Epithelial cell of proximal tubule (primary cell): ENCODE measurements around the gene WASHC2A. TPM values are rescaled to one million over a fixed set of nuclear protein-coding genes. Genes with fewer than 3 reads are reported as not detected.
"Not testable (repeated sequence)": the region's sequence is repeated elsewhere in the genome, so short reads cannot be mapped to it uniquely, and the experiment has no call there.

ENCODE experiments used
- DNase-seq: peaks from one replicate; pipeline ENCODE4 v3.0.0-alpha.2; 2011; ENCODE audit warnings: low read depth
- H3K4me3 ChIP-seq: 2 replicates; pipeline ENCODE4 v1.5.1; 2011; ENCODE audit warnings: low read depth, mild to moderate bottlenecking, low read length
- total RNA-seq: library from RNA; depleted of rRNA; stranded (reverse); fragments of >200 nt; gene quantifications from 2 replicates; pipeline ENCODE4 v1.2.3, GENCODE V29; 2015
- TF ChIP-seq, protein P1 (sequence below): conservative IDR thresholded peaks from 2 replicates; pipeline ENCODE4 v1.5.1; 2012; ENCODE audit warnings: low read depth, mild to moderate bottlenecking, low read length

The WASHC2A gene
- total RNA-seq, 1 donor from 2014 or later, result 22.2 TPM

DNA sequence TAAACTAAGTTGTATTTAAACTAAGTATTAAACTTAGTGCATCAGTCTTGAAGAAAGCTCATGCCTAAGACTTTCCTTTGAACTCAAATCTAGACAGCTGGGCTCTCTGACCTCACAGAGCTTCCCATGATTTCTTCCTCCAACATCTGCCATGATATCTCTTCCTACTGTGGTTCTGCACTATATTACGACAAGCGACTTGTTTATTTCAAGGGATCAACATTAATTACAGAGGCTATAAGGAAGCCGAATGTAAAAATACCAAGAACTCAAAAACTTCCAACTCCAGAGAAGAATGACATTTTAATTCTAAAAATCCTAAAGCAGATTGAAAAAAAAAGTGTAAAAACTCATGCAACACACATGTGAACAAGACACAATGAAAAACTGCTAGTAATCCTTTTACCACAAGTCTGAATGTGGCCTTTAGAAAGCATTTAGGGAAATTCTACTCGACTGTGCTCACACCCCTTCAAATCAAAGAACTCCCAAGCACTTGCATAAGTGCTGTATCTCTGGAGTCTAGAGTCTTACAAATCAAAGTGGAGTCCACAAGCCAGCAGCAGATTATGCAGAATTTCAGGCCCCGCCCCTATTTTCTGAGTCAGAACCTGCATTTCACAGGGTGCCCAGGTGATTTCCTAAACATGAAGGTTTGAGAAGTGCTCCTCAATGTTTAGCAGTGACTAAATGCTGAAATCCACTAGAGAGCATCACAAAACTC is 22.7 kb upstream of the WASHC2A start:
- TF ChIP-seq, protein P1, sequence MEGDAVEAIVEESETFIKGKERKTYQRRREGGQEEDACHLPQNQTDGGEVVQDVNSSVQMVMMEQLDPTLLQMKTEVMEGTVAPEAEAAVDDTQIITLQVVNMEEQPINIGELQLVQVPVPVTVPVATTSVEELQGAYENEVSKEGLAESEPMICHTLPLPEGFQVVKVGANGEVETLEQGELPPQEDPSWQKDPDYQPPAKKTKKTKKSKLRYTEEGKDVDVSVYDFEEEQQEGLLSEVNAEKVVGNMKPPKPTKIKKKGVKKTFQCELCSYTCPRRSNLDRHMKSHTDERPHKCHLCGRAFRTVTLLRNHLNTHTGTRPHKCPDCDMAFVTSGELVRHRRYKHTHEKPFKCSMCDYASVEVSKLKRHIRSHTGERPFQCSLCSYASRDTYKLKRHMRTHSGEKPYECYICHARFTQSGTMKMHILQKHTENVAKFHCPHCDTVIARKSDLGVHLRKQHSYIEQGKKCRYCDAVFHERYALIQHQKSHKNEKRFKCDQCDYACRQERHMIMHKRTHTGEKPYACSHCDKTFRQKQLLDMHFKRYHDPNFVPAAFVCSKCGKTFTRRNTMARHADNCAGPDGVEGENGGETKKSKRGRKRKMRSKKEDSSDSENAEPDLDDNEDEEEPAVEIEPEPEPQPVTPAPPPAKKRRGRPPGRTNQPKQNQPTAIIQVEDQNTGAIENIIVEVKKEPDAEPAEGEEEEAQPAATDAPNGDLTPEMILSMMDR, result no peak
- no peak for DNase-seq
- H3K4me3 ChIP-seq, result no peak overlapping the region

DNA sequence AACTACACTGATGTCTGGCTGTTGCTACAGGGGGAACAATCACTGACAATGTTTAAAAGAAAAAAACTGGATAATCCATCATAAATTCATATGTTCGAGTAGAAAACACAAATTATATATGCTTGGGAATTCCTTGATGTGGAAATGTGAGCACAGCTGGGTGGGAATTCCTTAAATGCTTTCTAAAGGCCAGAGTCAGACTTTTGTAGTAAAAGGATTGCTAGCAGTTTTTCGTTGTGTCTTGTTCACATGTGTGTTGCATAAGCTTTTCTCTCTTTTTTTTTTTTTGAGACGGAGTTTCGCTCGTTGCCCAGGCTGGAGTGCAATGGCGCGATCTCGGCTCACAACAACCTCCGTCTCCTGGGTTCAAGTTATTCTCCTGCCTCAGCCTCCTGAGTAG is 21.3 kb upstream of the WASHC2A start:
- DNase-seq, H3K4me3 ChIP-seq: not testable (repeated sequence)

DNA sequence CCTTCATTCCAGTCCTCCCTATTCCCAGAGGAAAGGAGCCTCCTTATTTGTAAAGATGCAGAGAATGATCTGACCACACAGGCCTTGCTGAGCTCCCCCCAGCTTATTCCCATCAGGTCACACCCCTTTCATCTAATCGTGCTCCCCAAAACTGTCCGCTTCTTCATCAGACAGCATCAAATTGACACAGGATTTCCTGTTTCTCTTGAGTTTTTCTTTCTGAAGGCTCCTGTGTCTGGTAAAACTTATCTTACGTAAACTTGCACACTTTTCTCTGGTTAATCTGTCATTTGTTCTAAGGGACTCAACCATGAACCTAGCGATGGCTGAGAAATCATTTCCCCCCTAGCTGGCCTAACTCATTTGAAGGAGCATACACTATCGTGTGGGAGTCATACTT is 20.2 kb upstream of the WASHC2A start:
- DNase-seq, H3K4me3 ChIP-seq: not testable (repeated sequence)

DNA sequence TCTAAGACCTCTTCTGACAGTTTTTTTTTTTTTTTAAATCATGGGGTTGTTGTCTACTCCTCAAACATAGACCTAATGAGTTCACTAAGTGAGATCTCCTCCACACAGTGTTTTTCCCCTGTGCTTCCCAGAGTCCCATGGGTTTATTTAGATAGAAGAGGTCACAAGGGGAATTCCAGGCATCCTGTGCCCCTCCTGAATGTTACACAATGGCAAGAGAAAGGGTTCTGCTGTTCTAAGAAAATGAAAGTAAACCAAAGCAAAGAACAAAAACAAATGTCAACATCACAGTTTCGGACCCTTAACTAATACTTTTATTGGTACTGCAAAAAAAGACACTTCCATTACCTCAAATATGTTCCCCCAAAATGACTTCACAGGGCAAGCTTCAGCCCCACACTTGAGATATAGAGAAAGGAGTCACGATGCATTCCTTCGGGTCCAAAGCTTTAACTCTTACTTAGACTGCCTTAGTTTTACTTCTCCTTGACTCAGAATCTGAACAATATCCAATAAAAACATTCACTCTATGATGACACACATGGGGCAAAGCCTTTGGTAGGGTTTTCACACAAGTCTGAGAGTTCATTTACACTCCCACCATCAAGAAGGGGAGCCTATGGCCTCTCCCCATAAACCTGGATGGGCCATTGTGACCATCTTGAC is 15.6 kb upstream of the WASHC2A start:
- peak; percentile 19 for DNase-seq
- not testable (repeated sequence) for H3K4me3 ChIP-seq

DNA sequence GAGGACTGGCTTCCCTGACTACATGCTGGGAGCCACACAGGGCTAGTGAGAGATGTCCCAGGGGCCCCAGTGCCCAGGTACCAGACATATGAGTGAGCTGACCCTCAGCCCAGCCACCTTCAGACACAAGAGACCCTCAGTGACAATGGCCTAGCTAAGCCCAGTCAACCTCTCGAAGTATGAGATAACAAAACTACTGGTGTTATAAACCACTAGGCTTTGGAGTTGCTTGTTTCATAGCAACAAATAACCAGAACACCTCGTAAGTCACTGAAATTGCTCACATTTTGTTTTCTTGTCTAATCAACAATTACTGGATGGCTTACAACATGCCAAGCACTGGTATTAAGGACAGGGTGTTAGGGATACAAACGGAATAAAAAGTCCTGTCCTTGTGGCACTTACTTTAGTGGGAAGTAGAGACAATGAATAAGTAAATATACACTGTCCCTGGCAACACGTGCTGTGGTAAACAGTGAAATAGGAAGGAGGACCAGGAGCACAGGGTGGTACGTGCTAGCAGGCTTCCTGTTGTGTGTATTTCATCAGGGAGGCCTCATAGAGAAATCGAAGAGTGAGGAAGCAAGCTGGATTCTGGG is 14.9 kb upstream of the WASHC2A start:
- not testable (repeated sequence) for DNase-seq

DNA sequence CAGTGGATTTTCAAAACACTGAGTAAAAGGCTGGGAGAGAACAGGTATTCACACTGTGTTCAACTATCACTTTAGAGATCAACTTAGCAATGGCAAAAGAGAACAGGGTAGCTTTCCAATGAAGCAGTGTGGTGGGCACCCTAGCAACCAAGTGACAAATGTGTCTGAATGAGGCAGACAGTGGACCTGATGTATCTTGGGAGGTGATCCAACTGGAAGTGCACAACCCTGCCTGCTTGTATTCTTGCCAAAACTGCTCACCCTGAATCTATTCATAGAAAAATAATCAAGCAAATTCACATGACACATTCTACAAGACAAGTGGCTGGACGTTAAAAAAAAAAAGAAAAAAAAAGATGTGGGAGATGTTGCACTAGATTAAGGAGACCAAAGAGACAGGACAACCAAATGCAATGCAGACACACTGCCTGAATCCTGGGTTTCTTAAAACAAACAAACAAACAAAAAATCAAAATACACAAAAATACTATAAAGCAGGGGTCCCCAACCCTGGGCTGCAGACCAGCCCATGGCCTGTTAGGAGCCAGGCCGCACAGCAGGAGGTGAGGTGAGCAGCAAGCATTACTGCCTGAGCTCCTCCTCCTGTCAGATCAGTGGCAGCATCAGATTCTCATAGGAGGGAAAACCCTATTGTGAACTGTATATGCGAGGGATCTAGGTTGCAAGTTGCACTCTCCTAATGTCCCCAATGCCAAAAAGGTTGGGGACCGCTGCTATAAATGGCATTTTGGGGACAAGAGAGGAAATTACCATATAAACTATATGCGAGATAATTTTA is 12.1 kb upstream of the WASHC2A start:
- H3K4me3 ChIP-seq, DNase-seq: not testable (repeated sequence)

More for the DNA sequence above, 14.9 kb upstream of the WASHC2A start:
- H3K4me3 ChIP-seq, result not testable (repeated sequence)

DNA sequence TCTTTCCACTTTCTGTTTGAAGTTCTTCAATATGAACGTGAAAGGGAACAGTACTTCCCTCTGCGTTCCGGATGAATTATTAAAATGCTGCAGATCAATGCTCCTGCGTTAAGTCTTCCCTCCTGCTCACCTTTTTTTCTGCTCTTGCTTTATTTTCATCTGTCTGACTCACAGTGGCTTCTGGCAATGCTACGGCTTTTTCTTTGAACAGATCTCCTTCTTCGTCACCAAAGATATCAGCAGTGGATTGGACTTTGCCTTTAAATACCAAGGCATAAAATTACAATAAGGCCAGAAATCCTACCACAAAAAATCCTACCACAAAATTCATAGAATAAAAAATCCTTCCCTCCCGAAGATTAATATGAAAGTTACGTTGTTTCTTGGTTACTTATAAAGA is 11.1 kb upstream of the WASHC2A start:
- DNase-seq, H3K4me3 ChIP-seq: not testable (repeated sequence)

DNA sequence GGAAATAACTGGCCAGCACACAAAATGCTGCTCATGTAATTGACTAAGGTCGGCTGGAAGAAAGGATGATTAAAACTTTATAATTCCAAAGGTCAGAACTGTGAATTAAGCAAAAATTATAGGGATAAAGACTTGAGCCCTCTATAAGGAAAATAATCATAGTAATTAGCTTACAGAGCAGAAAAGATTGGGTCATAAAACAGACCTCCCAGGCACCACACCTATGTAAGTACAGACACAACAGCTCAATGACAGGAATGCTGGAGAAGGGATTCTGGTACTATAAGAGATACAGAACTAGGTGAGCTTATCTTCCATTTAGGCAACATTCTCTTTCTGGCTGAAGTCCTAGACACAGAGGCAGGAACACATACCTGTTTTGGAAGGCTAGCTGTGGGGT is 9.0 kb upstream of the WASHC2A start:
- not testable (repeated sequence) for DNase-seq, H3K4me3 ChIP-seq

DNA sequence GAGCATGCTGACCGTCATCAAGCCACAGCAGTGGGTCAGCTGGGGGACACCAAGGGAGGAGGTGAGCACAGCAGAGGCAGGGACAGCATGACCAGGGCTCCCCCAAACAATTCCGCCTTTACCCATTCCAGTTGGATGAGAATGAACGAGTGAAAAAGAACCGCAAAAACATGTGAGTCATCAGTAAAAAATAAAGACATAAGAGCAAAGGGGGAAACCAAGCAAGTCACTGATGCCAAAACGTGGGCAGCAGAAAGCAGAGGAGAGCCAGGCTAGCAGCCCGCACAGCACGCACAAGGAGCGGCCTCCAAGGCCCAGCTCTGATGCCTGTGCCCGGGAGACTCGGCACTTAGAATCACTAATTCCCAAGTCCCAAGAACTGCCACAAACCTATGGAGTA is 7.8 kb upstream of the WASHC2A start:
- H3K4me3 ChIP-seq, DNase-seq: not testable (repeated sequence)

DNA sequence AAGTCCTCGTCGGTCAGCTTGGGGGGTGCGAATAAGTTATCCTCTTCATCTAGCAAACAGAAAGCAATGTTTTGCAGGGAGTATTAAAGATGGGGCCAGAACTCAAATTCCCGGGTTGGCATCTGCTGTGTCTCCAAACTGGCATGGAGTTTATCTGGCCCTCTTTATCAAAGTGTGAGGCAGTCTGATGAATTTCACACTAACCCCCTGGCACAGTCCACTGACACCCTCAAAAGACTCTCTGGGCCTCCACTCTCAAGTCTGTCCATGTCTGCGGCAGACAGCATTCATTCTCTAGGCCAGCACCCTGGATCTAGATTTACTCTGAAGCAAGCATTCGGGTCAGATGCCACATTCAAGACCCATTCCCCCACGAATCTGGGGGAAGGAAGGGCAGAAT is 6.2 kb upstream of the WASHC2A start:
- not testable (repeated sequence) for H3K4me3 ChIP-seq, DNase-seq

DNA sequence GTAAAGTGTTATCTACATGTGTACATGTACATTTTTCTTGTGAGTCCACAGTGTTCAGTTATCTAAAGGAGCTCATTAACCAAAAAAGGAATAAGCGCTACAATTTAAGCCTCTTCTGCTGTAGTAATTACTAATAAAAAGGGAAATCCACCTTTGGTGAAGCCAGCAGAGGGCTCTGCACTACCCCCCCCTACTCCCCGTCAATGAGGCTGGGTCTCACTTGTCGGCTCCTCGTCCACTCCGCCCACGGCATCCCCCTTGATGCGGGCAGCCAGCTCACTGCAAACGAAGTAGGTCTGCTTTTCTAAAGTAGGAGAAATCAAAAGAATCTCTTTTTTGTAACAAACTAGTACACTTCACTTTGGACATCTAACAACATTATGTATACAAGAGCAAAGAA is 4.7 kb upstream of the WASHC2A start:
- H3K4me3 ChIP-seq, result no peak overlapping the region
- no peak for DNase-seq
- TF ChIP-seq, protein P1, result no peak

DNA sequence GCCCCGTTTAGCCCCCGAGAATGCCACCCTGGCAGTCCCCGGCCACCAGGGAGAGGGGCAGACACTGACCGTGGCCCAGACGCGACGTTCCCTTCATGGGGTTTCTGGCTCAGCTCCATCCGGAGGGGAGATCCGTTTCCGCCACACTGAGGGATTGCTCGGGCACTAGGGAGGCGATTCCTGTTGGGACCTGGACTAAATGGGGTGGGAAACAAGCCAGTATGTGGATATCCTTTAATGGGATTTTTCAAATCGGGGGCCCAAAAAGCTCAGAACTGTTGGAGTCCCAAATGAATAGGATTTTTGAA is 552 bp downstream of the WASHC2A start:
- peak overlapping the region; percentile 72 for H3K4me3 ChIP-seq
- DNase-seq, result not testable (repeated sequence)

DNA sequence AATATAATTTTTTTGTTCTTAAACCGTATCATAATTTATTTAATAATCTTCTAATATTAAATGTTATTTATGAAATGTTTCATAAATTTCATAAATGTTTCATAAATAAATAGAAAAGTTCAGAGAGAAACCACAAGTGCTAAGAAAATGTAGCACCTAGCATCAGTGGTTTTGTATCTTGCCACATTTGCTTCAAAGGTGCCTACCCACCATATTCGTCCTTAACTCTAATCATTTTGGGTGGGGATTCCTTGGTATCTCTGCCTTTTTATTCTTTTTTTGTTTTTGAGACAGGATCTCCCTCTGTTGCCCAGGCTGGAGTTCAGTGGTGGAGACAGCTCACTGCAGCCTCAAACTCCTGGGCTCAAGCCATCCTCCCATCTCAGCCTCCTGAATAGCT is 7.4 kb downstream of the WASHC2A start:
- DNase-seq, H3K4me3 ChIP-seq: not testable (repeated sequence)
